A673 (cell line): ENCODE measurements around the gene PPP1R2. TPM values are rescaled to one million over a fixed set of nuclear protein-coding genes. Genes with fewer than 3 reads are reported as not detected.

Experiments
- BruUV-seq: library from RNA; stranded (reverse); fragments of 400-500 nt; replicated peaks from 2 replicates; lab custom pipeline; 2021; lab: Mats Ljungman, UMichigan
- CTCF ChIA-PET: fragments of 300-600 bp; sonication (Branson Sonifier 250); formaldehyde crosslinking; loops from one replicate; lab custom pipeline; 2022; ENCODE audit warnings: antibody characterized with exemption; lab: Charles Lee
- POLR2A ChIA-PET: fragments of 300-600 bp; sonication (Branson Sonifier 250); formaldehyde crosslinking; loops from one replicate; lab custom pipeline; 2022; ENCODE audit warnings: antibody characterized with exemption; ENCODE audit not compliant: low non-redundant PET; lab: Charles Lee
- DNase-seq: peaks from one replicate; pipeline ENCODE4 v3.0.0-alpha.2; 2015; ENCODE audit warnings: low spot score
- H3K27ac ChIP-seq: fragments of 200-600 bp; sonication (generic); 2 replicates; pipeline ENCODE4 v1.5.1; 2016; ENCODE audit warnings: mixed run types, low read depth, mild to moderate bottlenecking, mixed read lengths, antibody characterized with exemption, low read length; ENCODE audit not compliant: poor library complexity, severe bottlenecking
- H3K27me3 ChIP-seq: fragments of 200-600 bp; sonication (generic); replicated peaks from 2 replicates; pipeline ENCODE4 v1.6.1; 2017; ENCODE audit warnings: mixed run types, low read depth, mild to moderate bottlenecking, mixed read lengths, antibody characterized with exemption, low read length; ENCODE audit not compliant: insufficient read depth, poor library complexity
- H3K36me3 ChIP-seq: fragments of 200-600 bp; sonication (generic); 2 replicates; pipeline ENCODE4 v1.6.1; 2016; ENCODE audit warnings: mixed run types, mild to moderate bottlenecking, mixed read lengths, antibody characterized with exemption, low read length; ENCODE audit not compliant: insufficient read depth, poor library complexity, severe bottlenecking
- H3K4me1 ChIP-seq: fragments of 200-600 bp; sonication (generic); 2 replicates; pipeline ENCODE4 v1.6.1; 2017; ENCODE audit warnings: mixed run types, mild to moderate bottlenecking, mixed read lengths, antibody characterized with exemption, low read length; ENCODE audit not compliant: insufficient read depth, poor library complexity, severe bottlenecking
- H3K4me3 ChIP-seq: fragments of 200-600 bp; sonication (generic); 2 replicates; pipeline ENCODE4 v1.5.1; 2016; ENCODE audit warnings: low read depth, mixed run types, mild to moderate bottlenecking, mixed read lengths, low read length; ENCODE audit not compliant: poor library complexity, severe bottlenecking
- H3K9me3 ChIP-seq: fragments of 200-600 bp; sonication (generic); 2 replicates; pipeline ENCODE4 v1.6.1; 2016; ENCODE audit warnings: mixed run types, low read depth, mild to moderate bottlenecking, mixed read lengths, antibody characterized with exemption, low read length; ENCODE audit not compliant: poor library complexity, severe bottlenecking
- EZH2 ChIP-seq: fragments of 200-600 bp; sonication (generic); IDR thresholded peaks from 2 replicates; pipeline ENCODE4 v1.6.1; 2017; ENCODE audit warnings: borderline replicate concordance, low read depth, mild to moderate bottlenecking, mixed read lengths, antibody characterized with exemption, low read length; ENCODE audit not compliant: poor library complexity, severe bottlenecking
- intact Hi-C: fragments of 100-400 bp; cut with micrococcal nuclease; formaldehyde crosslinking; loops from one replicate; pipeline ENCODE4 v1.10.0; 2022; ENCODE audit not compliant: unreplicated experiment
- total RNA-seq: library from RNA; stranded (reverse); gene quantifications from 2 replicates; pipeline ENCODE4 v1.2.3, GENCODE V29; 2021
- TF ChIP-seq, protein P1 (sequence below): fragments of 300-800, 200-600 bp; sonication (generic); conservative IDR thresholded peaks from 2 replicates; pipeline ENCODE4 v1.5.1; 2017; ENCODE audit warnings: low read depth, mild to moderate bottlenecking, antibody characterized with exemption, low read length, moderate library complexity, mixed read lengths

The PPP1R2 gene
- total RNA-seq, 1 experiment from 2014 or later, result 45.5 TPM

DNA sequence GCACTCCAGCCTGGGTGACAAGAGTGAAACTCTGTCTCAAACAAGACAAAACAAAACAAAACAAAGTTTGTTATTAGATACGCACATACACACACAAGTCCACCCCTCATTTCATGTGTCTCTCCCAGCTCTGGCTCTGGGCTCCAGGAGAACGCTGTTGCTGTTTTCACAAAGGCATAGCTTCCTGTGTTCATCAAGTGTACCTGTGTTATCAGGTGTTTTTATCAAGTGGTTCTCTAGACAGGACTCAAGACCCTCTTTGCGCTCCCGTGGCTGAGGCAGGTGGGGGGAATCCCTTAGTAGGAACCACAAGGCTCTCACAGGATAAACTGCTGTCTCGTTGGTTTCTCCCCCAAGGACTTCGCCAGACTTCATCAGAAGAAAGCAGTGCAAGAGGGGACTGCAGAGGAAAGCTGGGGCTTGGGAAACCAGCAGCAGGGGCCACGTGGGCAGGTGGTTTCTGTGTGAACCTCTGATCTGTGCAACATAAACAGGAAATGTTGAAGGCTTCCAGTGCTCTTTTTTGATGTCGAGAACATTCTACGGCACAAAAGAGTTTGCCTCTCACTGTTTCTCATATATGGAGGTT, 6.9 kb upstream of the PPP1R2 start:
- TF ChIP-seq, protein P1, sequence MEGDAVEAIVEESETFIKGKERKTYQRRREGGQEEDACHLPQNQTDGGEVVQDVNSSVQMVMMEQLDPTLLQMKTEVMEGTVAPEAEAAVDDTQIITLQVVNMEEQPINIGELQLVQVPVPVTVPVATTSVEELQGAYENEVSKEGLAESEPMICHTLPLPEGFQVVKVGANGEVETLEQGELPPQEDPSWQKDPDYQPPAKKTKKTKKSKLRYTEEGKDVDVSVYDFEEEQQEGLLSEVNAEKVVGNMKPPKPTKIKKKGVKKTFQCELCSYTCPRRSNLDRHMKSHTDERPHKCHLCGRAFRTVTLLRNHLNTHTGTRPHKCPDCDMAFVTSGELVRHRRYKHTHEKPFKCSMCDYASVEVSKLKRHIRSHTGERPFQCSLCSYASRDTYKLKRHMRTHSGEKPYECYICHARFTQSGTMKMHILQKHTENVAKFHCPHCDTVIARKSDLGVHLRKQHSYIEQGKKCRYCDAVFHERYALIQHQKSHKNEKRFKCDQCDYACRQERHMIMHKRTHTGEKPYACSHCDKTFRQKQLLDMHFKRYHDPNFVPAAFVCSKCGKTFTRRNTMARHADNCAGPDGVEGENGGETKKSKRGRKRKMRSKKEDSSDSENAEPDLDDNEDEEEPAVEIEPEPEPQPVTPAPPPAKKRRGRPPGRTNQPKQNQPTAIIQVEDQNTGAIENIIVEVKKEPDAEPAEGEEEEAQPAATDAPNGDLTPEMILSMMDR, result no peak
- TF ChIP-seq EZH2, result no peak
- BruUV-seq, result no TSS peak

DNA sequence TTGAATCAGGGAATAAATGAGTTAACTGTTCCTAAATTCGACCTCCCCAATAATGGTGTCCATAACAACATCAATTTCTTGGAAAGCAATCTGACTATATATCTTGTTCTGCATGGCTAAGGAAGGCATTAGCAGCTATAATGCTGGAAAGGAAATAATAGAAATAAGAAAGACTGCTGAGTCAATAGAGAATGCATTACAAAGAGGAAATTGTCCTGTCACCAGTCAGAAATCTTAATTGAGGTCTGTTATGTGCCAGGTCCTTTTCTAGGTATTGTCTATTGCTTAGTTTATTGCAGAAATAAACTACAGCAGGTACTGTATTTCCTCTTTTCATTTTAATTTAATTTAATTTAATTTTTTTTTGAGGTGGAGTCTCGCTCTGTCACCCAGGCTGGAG, 5.9 kb upstream of the PPP1R2 start:
- BruUV-seq, result no TSS peak
- Histone ChIP-seq H3K4me1 (peaks cover 19% of the 10 kb centered on the region), H3K27ac (no peak overlapping the region), H3K36me3 (no peaks in the 10 kb centered on the region), H3K27me3 (no peaks in the 10 kb centered on the region), H3K4me3 (no peak overlapping the region), H3K9me3 (no peaks in the 10 kb centered on the region)
- ChIA-PET POLR2A (no interaction called here), CTCF (no interaction called here)
- no peak for DNase-seq
- TF ChIP-seq, protein P1, result no peak
- no peak for TF ChIP-seq EZH2
- intact Hi-C loops, result no loop called here

More for the DNA sequence above, 6.9 kb upstream of the PPP1R2 start:
- Histone ChIP-seq H3K9me3 (no peaks in the 10 kb centered on the region), H3K36me3 (no peaks in the 10 kb centered on the region), H3K27ac (no peak overlapping the region), H3K4me1 (peaks cover 19% of the 10 kb centered on the region), H3K27me3 (no peaks in the 10 kb centered on the region), H3K4me3 (no peak overlapping the region)
- CTCF ChIA-PET, result no interaction called here
- POLR2A ChIA-PET, result no interaction called here
- no peak for DNase-seq
- intact Hi-C loops, result no loop called here

DNA sequence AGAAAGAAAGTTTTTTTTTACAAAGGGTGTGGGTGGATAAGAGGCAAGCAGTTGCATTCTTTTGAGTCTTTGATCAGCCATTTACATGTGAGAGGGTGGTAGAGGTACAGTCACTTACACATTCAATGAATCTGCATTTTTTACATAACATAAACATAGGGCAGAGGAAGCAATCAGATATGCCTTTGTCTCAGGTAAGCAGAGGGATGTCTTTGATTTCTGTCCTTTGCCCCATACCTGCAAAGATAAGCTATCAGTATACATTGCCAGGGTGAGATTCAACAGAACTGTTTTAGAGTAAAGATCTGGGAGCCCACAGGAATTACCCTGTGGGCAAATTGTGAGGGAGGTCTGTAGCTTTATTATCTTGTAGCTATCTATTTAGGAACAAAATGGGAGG, 5.4 kb upstream of the PPP1R2 start:
- ChIA-PET CTCF (no interaction called here), POLR2A (no interaction called here)
- TF ChIP-seq EZH2, result no peak
- TF ChIP-seq, protein P1, result no peak
- intact Hi-C loops, result no loop called here
- no peak for DNase-seq
- Histone ChIP-seq H3K36me3 (no peaks in the 10 kb centered on the region), H3K27me3 (no peaks in the 10 kb centered on the region), H3K9me3 (no peaks in the 10 kb centered on the region), H3K27ac (no peak overlapping the region), H3K4me3 (no peak overlapping the region), H3K4me1 (peaks cover 22% of the 10 kb centered on the region)
- no TSS peak for BruUV-seq
